GM21529 (cell line): ENCODE measurements around the gene PDE4D.

Experiments
- ATAC-seq: cut with Tn5 transposase; IDR thresholded peaks from one replicate; pipeline ENCODE4 v1.9.1; 2021; ENCODE audit not compliant: unreplicated experiment

Gene PDE4D

GRCh38 chr5:59241119-59241518, 652.4 kb downstream of the PDE4D start:
- ATAC-seq, result no peak

GRCh38 chr5:59238126-59238902, 655.2 kb downstream of the PDE4D start:
- peak; percentile 81 for ATAC-seq

- ATAC-seq, result no peak
Observed at GRCh38 chr5:59236986-59237385, 656.5 kb downstream of the PDE4D start.

GRCh38 chr5:59236448-59236847, 657.1 kb downstream of the PDE4D start:
- ATAC-seq, result no peak

GRCh38 chr5:59234236-59234635, 659.3 kb downstream of the PDE4D start:
- ATAC-seq, result no peak

GRCh38 chr5:59231221-59231931, 662.1 kb downstream of the PDE4D start:
- ATAC-seq, result no peak

GRCh38 chr5:59222687-59223511, 670.6 kb downstream of the PDE4D start:
- ATAC-seq, result no peak

GRCh38 chr5:59221769-59222168, 671.8 kb downstream of the PDE4D start:
- ATAC-seq, result no peak

GRCh38 chr5:59218424-59219045, 675.0 kb downstream of the PDE4D start:
- no peak for ATAC-seq

GRCh38 chr5:59216841-59217240, 676.7 kb downstream of the PDE4D start:
- no peak for ATAC-seq

GRCh38 chr5:59212596-59212995, 680.9 kb downstream of the PDE4D start:
- ATAC-seq, result no peak

- no peak for ATAC-seq
Observed at GRCh38 chr5:59209758-59210359, 683.7 kb downstream of the PDE4D start.

- ATAC-seq, result no peak
Observed at GRCh38 chr5:59208474-59208873, 685.1 kb downstream of the PDE4D start.

- ATAC-seq, result no peak
Observed at GRCh38 chr5:59207401-59207800, 686.1 kb downstream of the PDE4D start.

- no peak for ATAC-seq
Observed at GRCh38 chr5:59206132-59206581, 687.4 kb downstream of the PDE4D start.

GRCh38 chr5:59204114-59204897, 689.2 kb downstream of the PDE4D start:
- no peak for ATAC-seq

- no peak for ATAC-seq
Observed at GRCh38 chr5:59199868-59200267, 693.7 kb downstream of the PDE4D start.

GRCh38 chr5:59198832-59199231, 694.7 kb downstream of the PDE4D start:
- ATAC-seq, result no peak

- no peak for ATAC-seq
Observed at GRCh38 chr5:59198365-59198764, 695.2 kb downstream of the PDE4D start.

- no peak for ATAC-seq
Observed at GRCh38 chr5:59197911-59198310, 695.6 kb downstream of the PDE4D start.
